ENCODE data around the gene DNAH10. TPM values are rescaled to one million over a fixed set of nuclear protein-coding genes. Genes with fewer than 3 reads are reported as not detected.

The DNAH10 gene
- total and polyA plus RNA-seq, 2 of the 13 experiments (the other 11 are each of a cell fraction or from before 2014, with no cell fraction given), result 0.01 to 0.02 TPM

DNA sequence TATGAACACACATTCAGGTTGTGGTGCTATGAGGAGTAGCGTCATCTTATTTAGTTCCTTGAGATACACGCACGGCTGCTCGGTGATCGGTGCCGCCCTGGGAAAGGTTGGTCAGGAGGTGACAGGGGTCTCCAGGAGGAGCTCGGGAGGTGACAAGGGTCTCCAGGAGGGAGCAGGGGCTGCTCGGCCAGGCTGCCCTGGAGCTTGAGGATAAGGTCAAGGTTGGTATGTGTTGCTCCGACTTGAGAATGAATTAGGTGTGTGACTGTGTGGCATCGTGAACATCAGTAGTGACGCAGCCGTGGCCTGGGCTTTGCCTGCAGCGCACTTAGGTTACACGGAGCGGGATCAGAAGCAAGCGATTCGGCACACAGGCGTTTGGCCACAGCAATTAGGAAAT is 174.4 kb downstream of the DNAH10 start (continued):
- TF ChIP-seq, protein P1, sequence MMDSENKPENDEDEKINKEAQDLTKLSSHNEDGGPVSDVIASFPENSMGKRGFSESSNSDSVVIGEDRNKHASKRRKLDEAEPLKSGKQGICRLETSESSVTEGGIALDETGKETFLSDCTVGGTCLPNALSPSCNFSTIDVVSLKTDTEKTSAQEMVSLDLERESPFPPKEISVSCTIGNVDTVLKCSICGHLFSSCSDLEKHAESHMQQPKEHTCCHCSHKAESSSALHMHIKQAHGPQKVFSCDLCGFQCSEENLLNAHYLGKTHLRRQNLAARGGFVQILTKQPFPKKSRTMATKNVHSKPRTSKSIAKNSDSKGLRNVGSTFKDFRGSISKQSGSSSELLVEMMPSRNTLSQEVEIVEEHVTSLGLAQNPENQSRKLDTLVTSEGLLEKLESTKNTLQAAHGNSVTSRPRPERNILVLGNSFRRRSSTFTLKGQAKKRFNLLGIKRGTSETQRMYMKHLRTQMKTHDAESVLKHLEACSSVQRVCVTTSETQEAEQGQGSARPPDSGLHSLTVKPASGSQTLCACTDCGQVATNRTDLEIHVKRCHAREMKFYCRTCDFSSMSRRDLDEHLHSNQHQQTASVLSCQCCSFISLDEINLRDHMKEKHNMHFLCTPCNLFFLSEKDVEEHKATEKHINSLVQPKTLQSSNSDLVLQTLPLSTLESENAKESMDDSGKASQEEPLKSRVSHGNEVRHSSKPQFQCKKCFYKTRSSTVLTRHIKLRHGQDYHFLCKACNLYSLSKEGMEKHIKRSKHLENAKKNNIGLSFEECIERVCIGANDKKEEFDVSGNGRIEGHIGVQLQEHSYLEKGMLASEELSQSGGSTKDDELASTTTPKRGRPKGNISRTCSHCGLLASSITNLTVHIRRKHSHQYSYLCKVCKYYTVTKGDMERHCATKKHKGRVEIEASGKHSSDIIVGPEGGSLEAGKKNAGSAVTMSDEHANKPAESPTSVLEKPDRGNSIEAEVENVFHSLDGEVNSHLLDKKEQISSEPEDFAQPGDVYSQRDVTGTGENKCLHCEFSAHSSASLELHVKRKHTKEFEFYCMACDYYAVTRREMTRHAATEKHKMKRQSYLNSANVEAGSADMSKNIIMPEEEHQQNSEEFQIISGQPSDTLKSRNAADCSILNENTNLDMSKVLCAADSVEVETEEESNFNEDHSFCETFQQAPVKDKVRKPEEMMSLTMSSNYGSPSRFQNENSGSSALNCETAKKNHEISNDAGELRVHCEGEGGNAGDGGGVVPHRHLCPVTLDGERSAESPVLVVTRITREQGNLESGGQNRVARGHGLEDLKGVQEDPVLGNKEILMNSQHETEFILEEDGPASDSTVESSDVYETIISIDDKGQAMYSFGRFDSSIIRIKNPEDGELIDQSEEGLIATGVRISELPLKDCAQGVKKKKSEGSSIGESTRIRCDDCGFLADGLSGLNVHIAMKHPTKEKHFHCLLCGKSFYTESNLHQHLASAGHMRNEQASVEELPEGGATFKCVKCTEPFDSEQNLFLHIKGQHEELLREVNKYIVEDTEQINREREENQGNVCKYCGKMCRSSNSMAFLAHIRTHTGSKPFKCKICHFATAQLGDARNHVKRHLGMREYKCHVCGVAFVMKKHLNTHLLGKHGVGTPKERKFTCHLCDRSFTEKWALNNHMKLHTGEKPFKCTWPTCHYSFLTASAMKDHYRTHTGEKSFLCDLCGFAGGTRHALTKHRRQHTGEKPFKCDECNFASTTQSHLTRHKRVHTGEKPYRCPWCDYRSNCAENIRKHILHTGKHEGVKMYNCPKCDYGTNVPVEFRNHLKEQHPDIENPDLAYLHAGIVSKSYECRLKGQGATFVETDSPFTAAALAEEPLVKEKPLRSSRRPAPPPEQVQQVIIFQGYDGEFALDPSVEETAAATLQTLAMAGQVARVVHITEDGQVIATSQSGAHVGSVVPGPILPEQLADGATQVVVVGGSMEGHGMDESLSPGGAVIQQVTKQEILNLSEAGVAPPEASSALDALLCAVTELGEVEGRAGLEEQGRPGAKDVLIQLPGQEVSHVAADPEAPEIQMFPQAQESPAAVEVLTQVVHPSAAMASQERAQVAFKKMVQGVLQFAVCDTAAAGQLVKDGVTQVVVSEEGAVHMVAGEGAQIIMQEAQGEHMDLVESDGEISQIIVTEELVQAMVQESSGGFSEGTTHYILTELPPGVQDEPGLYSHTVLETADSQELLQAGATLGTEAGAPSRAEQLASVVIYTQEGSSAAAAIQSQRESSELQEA (CRISPR knock-in tag; IDR thresholded peaks at IDR 0.05; ENCODE audit: not compliant biosample characterization), result no peak
- no peak for TF ChIP-seq ZNF3 (CRISPR knock-in tag; IDR thresholded peaks at IDR 0.05)
- TF ChIP-seq DR1 (CRISPR knock-in tag; IDR thresholded peaks at IDR 0.05), result no peak
- TF ChIP-seq ZNF576 (CRISPR knock-in tag; IDR thresholded peaks at IDR 0.05), result no peak
- TF ChIP-seq PREB (CRISPR knock-in tag; IDR thresholded peaks at IDR 0.05), result no peak
- no peak for TF ChIP-seq RBAK (CRISPR knock-in tag; IDR thresholded peaks at IDR 0.05)
